Measurements from ENCODE around the gene OLFML2A.

The OLFML2A gene

GRCh38 chr9:124828489-124829333, 51.8 kb downstream of the OLFML2A start:
- CTCF ChIA-PET, result interaction anchor here (0.6 to 31.1 kb wide), 6 partner anchors 11 to 516 kb away, joined by 3 to 1257 read pairs (median 6); partner anchors contain the start of genes NR6A1 and OLFML2A
- H3K36me3 ChIP-seq (ENCODE audit: control insufficient read depth in 2 of 2, insufficient read depth in 1 of 2, low read length in 2 of 2), result no peaks in the 10 kb centered on the region
- POLR2A ChIA-PET, result interaction anchor here (0.6 to 1.5 kb wide), 3 partner anchors 16 to 1323 kb away, joined by 3 read pairs; no protein-coding TSS in a partner anchor
- no peaks in the 10 kb centered on the region for H3K9me3 ChIP-seq (ENCODE audit: control insufficient read depth, insufficient read depth, low read depth, low read length)
- TF ChIP-seq KLF1 (tag by site-specific recombination; IDR thresholded peaks at IDR 0.05) (no peak), ZNF548 (tag by site-specific recombination; IDR thresholded peaks at IDR 0.05) (no peak), ZNF148 (tag by site-specific recombination; IDR thresholded peaks at IDR 0.05; ENCODE audit: borderline replicate concordance) (0 out of 2 replicates have a peak, but pooled peaks have one; percentile 6), PRDM1 (tag by site-specific recombination; IDR thresholded peaks at IDR 0.05) (peak; percentile 98), CTCF (tag by site-specific recombination; IDR thresholded peaks at IDR 0.05) (no peak), RBAK (tag by site-specific recombination; IDR thresholded peaks at IDR 0.05) (no peak), TCF7L2 (IDR thresholded peaks at IDR 0.05; ENCODE audit: borderline replicate concordance, low read depth, low read length) (no peak), ZNF510 (tag by site-specific recombination; IDR thresholded peaks at IDR 0.05; ENCODE audit: insufficient replicate concordance) (no peak), BCL6B (tag by site-specific recombination; IDR thresholded peaks at IDR 0.05) (no peak), ZNF366 (tag by site-specific recombination; conservative IDR thresholded peaks at IDR 0.05) (peak; percentile 97), REPIN1 (tag by site-specific recombination; IDR thresholded peaks at IDR 0.05; ENCODE audit: low read depth) (no peak), ZNF776 (tag by site-specific recombination; IDR thresholded peaks at IDR 0.05; ENCODE audit: borderline replicate concordance) (0 out of 2 replicates have a peak, but pooled peaks have one; percentile 12), ZNF324 (tag by site-specific recombination; IDR thresholded peaks at IDR 0.05) (no peak), ZSCAN23 (tag by site-specific recombination; IDR thresholded peaks at IDR 0.05) (0 out of 2 replicates have a peak, but pooled peaks have one; percentile 44), ZSCAN16 (tag by site-specific recombination; IDR thresholded peaks at IDR 0.05) (no peak), PBX3 (CRISPR knock-in tag; IDR thresholded peaks at IDR 0.05) (no peak), ZBTB17 (tag by site-specific recombination; IDR thresholded peaks at IDR 0.05) (peak; percentile 41; the same call in 1 of the 2 replicates), ZNF596 (tag by site-specific recombination; IDR thresholded peaks at IDR 0.05) (peak; percentile 82; the same call in 1 of the 2 replicates), PATZ1 (tag by site-specific recombination; IDR thresholded peaks at IDR 0.05) (no peak), SALL2 (tag by site-specific recombination; IDR thresholded peaks at IDR 0.05; ENCODE audit: borderline replicate concordance) (peak; percentile 10; the same call in 1 of the 2 replicates)
- H3K27ac ChIP-seq (ENCODE audit: extremely low read depth, low read depth, low read length), result no peak overlapping the region
- H3K4me3 ChIP-seq (ENCODE audit: low read depth, low read length), result no peak overlapping the region
- peaks cover 3% of the 10 kb centered on the region for H3K4me1 ChIP-seq (ENCODE audit: control insufficient read depth, insufficient read depth, low read length)

Measured in HEK293 (cell line).